HepG2 (cell line): Measurements from ENCODE around the gene TRPM5. TPM values are rescaled to one million over a fixed set of nuclear protein-coding genes. Genes with fewer than 3 reads are reported as not detected.

Experiments
- ATAC-seq: fragments of 200-7000 bp; cut with Tn5 transposase; 3 replicates; pipeline ENCODE4 v1.9.1; 2020; ENCODE audit warnings: mild to moderate bottlenecking, moderate library complexity
- BruUV-seq: library from RNA; stranded (reverse); fragments of 400-500 nt; replicated peaks from 2 replicates; lab custom pipeline; 2021; lab: Mats Ljungman, UMichigan
- CTCF ChIA-PET: fragments of 300-600 bp; formaldehyde crosslinking; extraction: SDS; loops from one replicate; lab custom pipeline; 2021; ENCODE audit warnings: low total read pairs, inconsistent platforms, low intra/inter-chr PET ratio; lab: Yijun Ruan, JAX
- POLR2A ChIA-PET: fragments of 350-600 bp; sonication (Branson Sonifier 250); formaldehyde crosslinking; loops from one replicate; lab custom pipeline; 2020; ENCODE audit warnings: antibody characterized with exemption, inconsistent platforms; lab: Yijun Ruan, JAX
- DNase-seq: peaks from one replicate; pipeline ENCODE4 v3.0.0-alpha.2; 2015; ENCODE audit warnings: low spot score
- FAIRE-seq: peaks from 3 replicates; lab custom pipeline; 2011; peaks lifted over from hg19 to GRCh38; lab: Jason Lieb, UNC
- H2AFZ ChIP-seq: one replicate; pipeline ENCODE4 v1.6.1; 2011; ENCODE audit warnings: low read length, inconsistent platforms
- H3K27ac ChIP-seq: fragments of 300-600 bp; 3 replicates; pipeline ENCODE4 v1.8.0; 2011; ENCODE audit warnings: mixed run types, mild to moderate bottlenecking, mixed read lengths, low read length, inconsistent platforms; ENCODE audit not compliant: insufficient read depth; ENCODE audit errors: extremely low read length
- H3K27me3 ChIP-seq, 2 experiments: fragments of 200-600 bp in 1 of 2; 2 replicates in 1 of 2; 3 replicates in 1 of 2; pipeline versions ENCODE4 v1.6.0 to v1.8.0; 2011; ENCODE audit warnings: low read length in 2 of 2, mild to moderate bottlenecking in 2 of 2, moderate library complexity in 2 of 2, inconsistent platforms in 1 of 2; ENCODE audit not compliant: insufficient read depth in 2 of 2, control insufficient read depth in 1 of 2
- H3K36me3 ChIP-seq, 2 experiments: fragments of 200-600 bp in 1 of 2; replicated peaks in 1 of 2; 2 replicates in 1 of 2; 3 replicates in 1 of 2; pipeline versions ENCODE4 v1.5.1 to v1.8.0; 2011; ENCODE audit warnings: low read length in 2 of 2, inconsistent platforms in 1 of 2; ENCODE audit not compliant: insufficient read depth in 2 of 2, control insufficient read depth in 1 of 2
- H3K4me1 ChIP-seq: 2 replicates; pipeline ENCODE4 v1.5.1; 2012; ENCODE audit warnings: low read length, inconsistent platforms; ENCODE audit not compliant: insufficient read depth
- H3K4me2 ChIP-seq: 2 replicates; pipeline ENCODE4 v1.6.0; 2011; ENCODE audit warnings: low read depth, low read length, inconsistent platforms
- H3K4me3 ChIP-seq, 3 experiments: fragments of 200-600 bp in 1 of 3; sonication (generic), shearing (Covaris generic) in 1 of 3; replicated peaks in 1 of 3; 2 replicates each; pipeline ENCODE4 v1.5.1; 2011 to 2016; ENCODE audit warnings: low read length in 3 of 3, inconsistent platforms in 2 of 3, low read depth in 2 of 3, mild to moderate bottlenecking in 2 of 3, control low read depth in 1 of 3, mixed read lengths in 1 of 3; ENCODE audit not compliant: insufficient read depth in 1 of 3
- H3K79me2 ChIP-seq: one replicate; pipeline ENCODE4 v1.6.1; 2011; ENCODE audit warnings: low read length, inconsistent platforms; ENCODE audit not compliant: insufficient read depth
- H3K9ac ChIP-seq: 2 replicates; pipeline ENCODE4 v1.6.0; 2011; ENCODE audit warnings: mild to moderate bottlenecking, low read depth, low read length, inconsistent platforms; ENCODE audit not compliant: insufficient read depth
- H3K9me3 ChIP-seq: 2 replicates; pipeline ENCODE4 v1.5.1; 2012; ENCODE audit warnings: mild to moderate bottlenecking, low read length
- H4K20me1 ChIP-seq: 2 replicates; pipeline ENCODE4 v1.6.0; 2011; ENCODE audit warnings: inconsistent platforms, mild to moderate bottlenecking, low read length, moderate library complexity; ENCODE audit not compliant: insufficient read depth
- DRAP1 ChIP-seq: IDR thresholded peaks from 2 replicates; pipeline ENCODE4 v1.6.1; 2016; ENCODE audit warnings: missing genetic modification reagents, missing compliant biosample characterization
- ETS1 ChIP-seq: sonication (generic); formaldehyde crosslinking; IDR thresholded peaks from 2 replicates; pipeline ENCODE4 v1.4.0; 2020; ENCODE audit warnings: missing genetic modification reagents
- GLI4 ChIP-seq: sonication (generic); formaldehyde crosslinking; IDR thresholded peaks from 2 replicates; pipeline ENCODE4 v1.5.1; 2020; ENCODE audit warnings: missing genetic modification reagents, mild to moderate bottlenecking, moderate library complexity, borderline replicate concordance
- HBP1 ChIP-seq: IDR thresholded peaks from 2 replicates; pipeline ENCODE4 v1.6.1; 2016; ENCODE audit warnings: low read depth, control low read depth
- MNT ChIP-seq: fragments of 450-650 bp; IDR thresholded peaks from 2 replicates; pipeline ENCODE4 v1.6.1; 2016
- NFE2L1 ChIP-seq: sonication (generic); formaldehyde crosslinking; IDR thresholded peaks from 2 replicates; pipeline ENCODE4 v1.4.0; 2020; ENCODE audit warnings: missing genetic modification reagents, mild to moderate bottlenecking, borderline replicate concordance
- PCBP1 ChIP-seq: fragments of 200-400 bp; formaldehyde crosslinking; IDR thresholded peaks from 2 replicates; pipeline ENCODE4 v1.6.1; 2017; ENCODE audit warnings: mild to moderate bottlenecking, low read depth, low read length, borderline replicate concordance
- ZNF746 ChIP-seq: sonication (generic); formaldehyde crosslinking; IDR thresholded peaks from 2 replicates; pipeline ENCODE4 v1.8.0; 2022; ENCODE audit warnings: mild to moderate bottlenecking, missing genetic modification reagents
- WGBS: methylation state at CpG from one replicate; pipeline ENCODE4 v1.1.6; 2017; ENCODE audit warnings: low lambda C conversion rate; 5-methylcytosine and 5-hydroxymethylcytosine counted together
- in situ Hi-C: cut with HindIII; loops from 2 replicates; pipeline ENCODE4 v1.10.0; 2017; ENCODE audit warnings: low pct_unique_long_range_greater_than_20kb; ENCODE audit not compliant: extremely low pct_ligation_motif_present
- intact Hi-C: fragments of 100-400 bp; cut with micrococcal nuclease; formaldehyde crosslinking; loops from one replicate; pipeline ENCODE4 v1.10.0; 2022; ENCODE audit not compliant: unreplicated experiment
- polyA plus RNA-seq, 8 experiments: library from polyadenylated mRNA; depleted of rRNA in 3 of 8; stranded (reverse) in 7 of 8; unstranded in 1 of 8; fragments of >200 nt; fragmentation: Illumina TruSeq in 4 of 8; extraction: Trizol in 4 of 8; gene quantifications; 2 replicates each; pipeline versions ENCODE4 v1.2.1 to v1.2.3, GENCODE V29; 2011 to 2016; ENCODE audit warnings: low read depth in 4 of 8, missing spikeins in 1 of 8, mixed read lengths in 1 of 8; ENCODE audit not compliant: insufficient read depth in 1 of 8
- total RNA-seq, 5 experiments: library from RNA; depleted of rRNA; stranded (reverse); fragments of >200 nt; fragmentation: Illumina TruSeq; extraction: Trizol; gene quantifications; 2 replicates each; pipeline ENCODE4 v1.2.3, GENCODE V29; 2016; ENCODE audit warnings: low read depth in 1 of 5

TRPM5 gene
- total and polyA plus RNA-seq, 2 of the 13 experiments (the other 11 are each of a cell fraction or from before 2014, with no cell fraction given) = 0.12 TPM; not detected in 1

- H3K36me3 ChIP-seq = no peaks in the 10 kb centered on the region
- no peak overlapping the region for H3K27ac ChIP-seq
- no peak overlapping the region for H2AFZ ChIP-seq
- WGBS = 29% methylated on average over 17 of the region's 17 CpGs
- H3K9me3 ChIP-seq = no peaks in the 10 kb centered on the region
- in situ Hi-C loops = no loop called here
- CTCF ChIA-PET = no interaction called here
- H3K79me2 ChIP-seq = no peaks in the 10 kb centered on the region
- H3K9ac ChIP-seq = no peak overlapping the region
- H4K20me1 ChIP-seq = no peaks in the 10 kb centered on the region
- no peak for DNase-seq
- no peak for ATAC-seq
- BruUV-seq = no TSS peak
- H3K4me1 ChIP-seq = no peaks in the 10 kb centered on the region
- intact Hi-C loops = no loop called here
- TF ChIP-seq MNT (peak; percentile 96), PCBP1 (no peak), GLI4 (CRISPR knock-in tag) (no peak), ZNF746 (CRISPR knock-in tag) (no peak), NFE2L1 (CRISPR knock-in tag) (no peak)
- POLR2A ChIA-PET = no interaction called here
- no peak for FAIRE-seq
- peaks cover 18 to 64% of the 10 kb centered on the region in 2 experiments; a peak in 4 of 5 replicates for H3K27me3 ChIP-seq
- H3K4me2 ChIP-seq = no peak overlapping the region
- H3K4me3 ChIP-seq = no peak overlapping the region
Measured at GRCh38 chr11:2471048-2471803, 26.9 kb upstream of the TRPM5 start.

GRCh38 chr11:2470495-2470894 is 26.2 kb upstream of the TRPM5 start:
- no peak for DNase-seq
- FAIRE-seq = no peak
- intact Hi-C loops (no loop called here), in situ Hi-C loops (no loop called here)
- ChIA-PET CTCF (no interaction called here), POLR2A (no interaction called here)
- Histone ChIP-seq H2AFZ (no peak overlapping the region), H3K9ac (no peak overlapping the region), H3K9me3 (no peaks in the 10 kb centered on the region), H3K4me1 (no peaks in the 10 kb centered on the region), H3K79me2 (no peaks in the 10 kb centered on the region), H3K27me3 (peaks cover 18 to 68% of the 10 kb centered on the region in 2 experiments; a peak in 4 of 5 replicates), H3K27ac (no peak overlapping the region), H3K4me2 (no peak overlapping the region), H4K20me1 (no peaks in the 10 kb centered on the region), H3K36me3 (no peaks in the 10 kb centered on the region), H3K4me3 (no peak overlapping the region)
- no TSS peak for BruUV-seq
- no peak for ATAC-seq
- 61% methylated on average over 7 of the region's 7 CpGs for WGBS
- no peak for TF ChIP-seq HBP1 (CRISPR knock-in tag)
- no peak for TF ChIP-seq DRAP1 (CRISPR knock-in tag)
- no peak for TF ChIP-seq ETS1 (CRISPR knock-in tag)
